Endothelial cell of umbilical vein (primary cell): ENCODE measurements around the gene MYBPC1. TPM values are rescaled to one million over a fixed set of nuclear protein-coding genes. Genes with fewer than 3 reads are reported as not detected.
A peak's percentile ranks its signal among the peaks of the same experiment; 100 is the strongest.

ENCODE experiments used
- BruUV-seq: library from RNA; stranded (reverse); fragments of 400-500 nt; replicated peaks from 2 replicates; lab custom pipeline; 2021; lab: Mats Ljungman, UMichigan
- CTCF ChIA-PET: fragments of 300-600, 350-600 bp; sonication (Branson Sonifier 250); formaldehyde crosslinking; loops from one replicate; lab custom pipeline; 2021; ENCODE audit warnings: antibody characterized with exemption, inconsistent platforms; lab: Charles Lee
- POLR2A ChIA-PET: fragments of 300-600, 350-600 bp; sonication (Branson Sonifier 250); formaldehyde crosslinking; loops from one replicate; lab custom pipeline; 2021; ENCODE audit warnings: antibody characterized with exemption, inconsistent platforms; lab: Charles Lee
- DNase-seq: peaks from one replicate; pipeline ENCODE4 v3.0.0-alpha.2; 2011; ENCODE audit warnings: low read depth, low spot score
- FAIRE-seq: peaks from 2 replicates; lab custom pipeline; 2011; peaks lifted over from hg19 to GRCh38; lab: Jason Lieb, UNC
- H2AFZ ChIP-seq: 2 replicates; pipeline ENCODE4 v1.6.0; 2012; ENCODE audit warnings: low read depth, low read length, control low read depth, inconsistent platforms
- H3K27ac ChIP-seq: 2 replicates; pipeline ENCODE4 v1.5.1; 2011; ENCODE audit warnings: low read depth, mild to moderate bottlenecking, control low read depth, low read length, moderate library complexity; ENCODE audit not compliant: insufficient read depth
- H3K27me3 ChIP-seq, 2 experiments: 2 replicates each; pipeline versions ENCODE4 v1.6.0 to v1.6.1; 2011; ENCODE audit warnings: low read length in 2 of 2, mixed read lengths in 1 of 2; ENCODE audit not compliant: control insufficient read depth in 2 of 2, insufficient read depth in 2 of 2
- H3K36me3 ChIP-seq, 2 experiments: 2 replicates in 1 of 2; 3 replicates in 1 of 2; pipeline ENCODE4 v1.5.1; 2011; ENCODE audit warnings: low read length in 2 of 2, mild to moderate bottlenecking in 1 of 2, moderate library complexity in 1 of 2; ENCODE audit not compliant: control insufficient read depth in 2 of 2, insufficient read depth in 2 of 2; ENCODE audit errors: extremely low read depth in 1 of 2
- H3K4me1 ChIP-seq: 3 replicates; pipeline ENCODE4 v1.5.1; 2011; ENCODE audit warnings: mild to moderate bottlenecking, low read length; ENCODE audit not compliant: control insufficient read depth, insufficient read depth; ENCODE audit errors: extremely low read depth
- H3K4me2 ChIP-seq: 2 replicates; pipeline ENCODE4 v1.6.1; 2011; ENCODE audit warnings: low read length, control low read depth, mixed read lengths; ENCODE audit not compliant: insufficient read depth
- H3K4me3 ChIP-seq, 3 experiments: fragments of 200-600 bp in 1 of 3; sonication (generic), shearing (Covaris generic) in 1 of 3; replicated peaks in 1 of 3; 2 replicates each; pipeline ENCODE4 v1.5.1; 2011 to 2016; ENCODE audit warnings: control low read depth in 3 of 3, low read length in 3 of 3, mild to moderate bottlenecking in 2 of 3, inconsistent platforms in 1 of 3, low read depth in 1 of 3, moderate library complexity in 1 of 3; ENCODE audit not compliant: insufficient read depth in 1 of 3
- H3K79me2 ChIP-seq: 2 replicates; pipeline ENCODE4 v1.6.0; 2012; ENCODE audit warnings: low read length, inconsistent platforms; ENCODE audit not compliant: control insufficient read depth, insufficient read depth
- H3K9ac ChIP-seq: replicated peaks from 2 replicates; pipeline ENCODE3; 2011; ENCODE audit warnings: low read length, control low read depth; ENCODE audit not compliant: insufficient read depth; ENCODE audit errors: extremely low read depth
- H3K9me1 ChIP-seq: replicated peaks from 3 replicates; pipeline ENCODE4 v1.6.0; 2011; ENCODE audit warnings: mild to moderate bottlenecking, low read length; ENCODE audit not compliant: control insufficient read depth, insufficient read depth; ENCODE audit errors: extremely low read depth
- H3K9me3 ChIP-seq: replicated peaks from 2 replicates; pipeline ENCODE4 v1.5.1; 2012; ENCODE audit warnings: low read length, inconsistent platforms; ENCODE audit not compliant: control insufficient read depth, insufficient read depth
- H4K20me1 ChIP-seq: replicated peaks from 2 replicates; pipeline ENCODE3; 2011; ENCODE audit warnings: mild to moderate bottlenecking, low read length; ENCODE audit not compliant: control insufficient read depth, insufficient read depth; ENCODE audit errors: extremely low read depth
- EZH2 ChIP-seq: IDR thresholded peaks from 2 replicates; pipeline ENCODE4 v1.6.1; 2012; ENCODE audit warnings: borderline replicate concordance, low read depth, mild to moderate bottlenecking, moderate library complexity, low read length, inconsistent platforms; ENCODE audit not compliant: severe bottlenecking
- GATA2 ChIP-seq: IDR thresholded peaks from 2 replicates; pipeline ENCODE4 v1.7.0; 2011; ENCODE audit warnings: low read depth, mild to moderate bottlenecking, moderate library complexity, mixed read lengths, low read length; ENCODE audit not compliant: insufficient read length, insufficient read depth
- POLR2AphosphoS5 ChIP-seq: IDR thresholded peaks from 2 replicates; pipeline ENCODE4 v1.6.1; 2012; ENCODE audit warnings: low read depth, mild to moderate bottlenecking, control low read depth, low read length, moderate library complexity; ENCODE audit not compliant: insufficient read depth
- dilution Hi-C: fragments of 300-500 bp; cut with MboI; formaldehyde crosslinking; loops from one replicate; pipeline ENCODE4 v1.15.0; 2019; ENCODE audit warnings: low sequenced_read_pairs; ENCODE audit not compliant: extremely low pct_ligation_motif_present
- intact Hi-C: fragments of 100-400 bp; cut with micrococcal nuclease; formaldehyde crosslinking; loops from one replicate; pipeline ENCODE4 v1.10.0; 2022
- polyA plus RNA-seq, 4 experiments: library from polyadenylated mRNA; depleted of rRNA in 3 of 4; stranded (reverse) in 3 of 4; unstranded in 1 of 4; fragments of >200 nt; gene quantifications; 2 replicates each; pipeline versions ENCODE4 v1.2.1 to v1.2.3, GENCODE V29; 2011 to 2012; ENCODE audit warnings: missing spikeins in 1 of 4
- total RNA-seq: library from RNA; stranded (reverse); gene quantifications from 2 replicates; pipeline ENCODE4 v1.2.3, GENCODE V29; 2021

MYBPC1 gene
- total and polyA plus RNA-seq, 2 donors (not counting 3 experiments of a cell fraction or from before 2014, with no cell fraction given) = not detected

DNA sequence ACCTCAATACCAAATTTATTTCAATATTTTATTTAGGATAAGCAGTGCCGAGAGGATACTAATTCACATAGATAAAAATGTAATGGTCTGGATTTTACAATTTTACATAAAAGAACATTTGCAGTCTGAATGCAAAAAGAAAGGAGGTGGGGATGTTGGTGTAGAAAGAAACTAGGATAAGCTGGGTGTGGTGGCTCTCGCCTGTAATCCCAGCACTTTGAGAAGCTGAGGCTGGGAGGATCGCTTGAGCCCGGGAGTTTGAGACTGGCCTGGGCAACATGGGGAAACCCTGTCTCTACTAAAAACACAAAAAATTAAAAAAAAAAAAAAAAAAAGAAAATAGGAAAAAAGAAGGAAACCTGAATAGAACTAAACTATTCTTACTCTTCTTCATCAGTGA, 127.6 kb downstream of the MYBPC1 start:
- CTCF ChIA-PET = interaction anchor here (1.3 to 1.9 kb wide), 2 partner anchors 11 to 13 kb away, joined by 3 to 6 read pairs; no protein-coding TSS in a partner anchor
- H3K9me3 ChIP-seq = no peaks in the 10 kb centered on the region
- intact Hi-C loops (no loop called here), dilution Hi-C loops (no loop called here)
- H2AFZ ChIP-seq = no peak overlapping the region
- DNase-seq = no peak
- no peaks in the 10 kb centered on the region for H4K20me1 ChIP-seq
- H3K79me2 ChIP-seq = no peaks in the 10 kb centered on the region
- POLR2A ChIA-PET = no interaction called here
- TF ChIP-seq EZH2 (no peak), GATA2 (no peak)
- no peaks in the 10 kb centered on the region for H3K36me3 ChIP-seq
- no peak for FAIRE-seq
- H3K4me3 ChIP-seq = no peak overlapping the region
- H3K4me1 ChIP-seq = no peaks in the 10 kb centered on the region
- BruUV-seq = no TSS peak
- H3K9ac ChIP-seq = no peak overlapping the region
- no peaks in the 10 kb centered on the region for H3K27me3 ChIP-seq
- no peak overlapping the region for H3K27ac ChIP-seq
- no peaks in the 10 kb centered on the region for H3K9me1 ChIP-seq
- H3K4me2 ChIP-seq = no peak overlapping the region

DNA sequence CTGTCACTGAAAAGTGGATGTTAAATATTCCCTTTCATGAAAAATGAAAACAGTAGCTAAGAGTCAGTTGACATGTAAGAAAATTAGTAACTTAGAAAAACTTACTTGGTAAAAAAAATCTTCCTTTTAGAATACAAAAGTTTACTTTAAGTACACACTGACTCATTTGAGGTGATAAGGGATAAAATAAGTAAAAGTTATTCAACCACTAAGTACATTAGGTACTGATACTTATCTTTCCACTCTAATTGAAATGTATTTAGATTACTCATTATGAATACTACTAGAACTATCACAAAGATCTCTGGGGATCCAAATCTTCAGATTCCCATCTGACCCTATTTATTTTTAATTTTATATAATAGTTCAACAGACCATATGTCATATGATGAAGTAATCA, 132.3 kb downstream of the MYBPC1 start:
- Histone ChIP-seq H3K4me2 (no peak overlapping the region), H3K9me1 (no peaks in the 10 kb centered on the region), H3K4me1 (no peaks in the 10 kb centered on the region), H3K27ac (no peak overlapping the region), H3K9me3 (no peaks in the 10 kb centered on the region), H3K79me2 (no peaks in the 10 kb centered on the region), H2AFZ (no peak overlapping the region), H3K9ac (no peak overlapping the region), H3K27me3 (no peaks in the 10 kb centered on the region), H3K4me3 (no peak overlapping the region), H4K20me1 (no peaks in the 10 kb centered on the region), H3K36me3 (peaks cover 0 to 2% of the 10 kb centered on the region in 2 experiments)
- intact Hi-C loops = no loop called here
- POLR2A ChIA-PET = no interaction called here
- no peak for FAIRE-seq
- CTCF ChIA-PET = no interaction called here
- TF ChIP-seq POLR2AphosphoS5 (no peak), GATA2 (peak; percentile 51)
- dilution Hi-C loops = no loop called here
- DNase-seq = no peak
- no TSS peak for BruUV-seq
